Nephron (organoid): Measurements from ENCODE around the gene SLC12A8.

ENCODE experiments used
- H3K27ac Mint-ChIP-seq, 3 experiments: 2 replicates each; pipeline ENCODE4 v1.8.0; 2020; ENCODE audit warnings: mixed read lengths in 3 of 3, mild to moderate bottlenecking in 2 of 3, moderate library complexity in 1 of 3
- H3K27me3 Mint-ChIP-seq: 2 replicates; pipeline ENCODE4 v1.8.0; 2021; ENCODE audit warnings: low read depth, mild to moderate bottlenecking, moderate library complexity, mixed read lengths
- H3K36me3 Mint-ChIP-seq: 2 replicates; pipeline ENCODE4 v1.8.0; 2020; ENCODE audit warnings: low read depth, mixed read lengths
- H3K4me1 Mint-ChIP-seq: 2 replicates; pipeline ENCODE4 v1.8.0; 2020; ENCODE audit warnings: mixed read lengths
- H3K4me3 Mint-ChIP-seq, 3 experiments: 2 replicates each; pipeline ENCODE4 v1.8.0; 2020; ENCODE audit warnings: mild to moderate bottlenecking in 3 of 3, mixed read lengths in 3 of 3, moderate library complexity in 2 of 3
- H3K9me3 Mint-ChIP-seq: 2 replicates; pipeline ENCODE4 v1.8.0; 2020; ENCODE audit warnings: mixed read lengths
- TF ChIP-seq, protein P1 (sequence below), 3 experiments: fragments of 200-600 bp; sonication (generic); IDR thresholded peaks; one replicate each; pipeline ENCODE4 v1.5.0; 2021; ENCODE audit warnings: antibody characterized with exemption in 3 of 3; ENCODE audit not compliant: unreplicated experiment in 3 of 3

The SLC12A8 gene, protein sequence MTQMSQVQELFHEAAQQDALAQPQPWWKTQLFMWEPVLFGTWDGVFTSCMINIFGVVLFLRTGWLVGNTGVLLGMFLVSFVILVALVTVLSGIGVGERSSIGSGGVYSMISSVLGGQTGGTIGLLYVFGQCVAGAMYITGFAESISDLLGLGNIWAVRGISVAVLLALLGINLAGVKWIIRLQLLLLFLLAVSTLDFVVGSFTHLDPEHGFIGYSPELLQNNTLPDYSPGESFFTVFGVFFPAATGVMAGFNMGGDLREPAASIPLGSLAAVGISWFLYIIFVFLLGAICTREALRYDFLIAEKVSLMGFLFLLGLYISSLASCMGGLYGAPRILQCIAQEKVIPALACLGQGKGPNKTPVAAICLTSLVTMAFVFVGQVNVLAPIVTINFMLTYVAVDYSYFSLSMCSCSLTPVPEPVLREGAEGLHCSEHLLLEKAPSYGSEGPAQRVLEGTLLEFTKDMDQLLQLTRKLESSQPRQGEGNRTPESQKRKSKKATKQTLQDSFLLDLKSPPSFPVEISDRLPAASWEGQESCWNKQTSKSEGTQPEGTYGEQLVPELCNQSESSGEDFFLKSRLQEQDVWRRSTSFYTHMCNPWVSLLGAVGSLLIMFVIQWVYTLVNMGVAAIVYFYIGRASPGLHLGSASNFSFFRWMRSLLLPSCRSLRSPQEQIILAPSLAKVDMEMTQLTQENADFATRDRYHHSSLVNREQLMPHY

GRCh38 chr3:125212509-125213363, at the start of gene SLC12A8:
SLC12A8 (minus strand) TSS chr3:125212748; CDS start chr3:125211349, 1,399 bp downstream.
- Mint-ChIP-seq H3K27me3 (peaks cover 55% of the 10 kb centered on the region), H3K27ac (peak within 1 kb of the TSS; percentile 22 to 71 (median 43))

DNA sequence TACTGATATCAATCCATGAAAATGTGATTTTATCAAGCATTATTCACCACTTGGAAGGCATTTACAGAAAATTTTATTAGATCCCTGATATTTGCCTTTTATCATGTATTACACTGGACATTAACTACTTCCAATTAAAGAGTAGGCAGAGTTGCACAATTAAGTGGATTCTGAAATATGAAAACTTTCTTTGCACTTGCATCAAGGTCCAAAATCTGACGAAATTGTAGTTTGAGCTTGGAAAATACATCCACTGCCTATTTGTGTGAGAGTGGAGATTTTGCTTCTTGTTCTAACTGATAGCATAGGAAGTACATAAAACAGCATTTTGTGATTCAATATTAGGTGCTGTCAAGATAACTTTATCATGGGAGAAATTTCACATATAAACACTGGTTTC, 49.6 kb upstream of the SLC12A8 start:
- Mint-ChIP-seq H3K36me3 (peaks cover 64% of the 10 kb centered on the region), H3K9me3 (peaks cover 24% of the 10 kb centered on the region), H3K27me3 (no peaks in the 10 kb centered on the region), H3K4me3 (no peak overlapping the region), H3K27ac (no peak overlapping the region), H3K4me1 (no peaks in the 10 kb centered on the region)
- TF ChIP-seq, protein P1, sequence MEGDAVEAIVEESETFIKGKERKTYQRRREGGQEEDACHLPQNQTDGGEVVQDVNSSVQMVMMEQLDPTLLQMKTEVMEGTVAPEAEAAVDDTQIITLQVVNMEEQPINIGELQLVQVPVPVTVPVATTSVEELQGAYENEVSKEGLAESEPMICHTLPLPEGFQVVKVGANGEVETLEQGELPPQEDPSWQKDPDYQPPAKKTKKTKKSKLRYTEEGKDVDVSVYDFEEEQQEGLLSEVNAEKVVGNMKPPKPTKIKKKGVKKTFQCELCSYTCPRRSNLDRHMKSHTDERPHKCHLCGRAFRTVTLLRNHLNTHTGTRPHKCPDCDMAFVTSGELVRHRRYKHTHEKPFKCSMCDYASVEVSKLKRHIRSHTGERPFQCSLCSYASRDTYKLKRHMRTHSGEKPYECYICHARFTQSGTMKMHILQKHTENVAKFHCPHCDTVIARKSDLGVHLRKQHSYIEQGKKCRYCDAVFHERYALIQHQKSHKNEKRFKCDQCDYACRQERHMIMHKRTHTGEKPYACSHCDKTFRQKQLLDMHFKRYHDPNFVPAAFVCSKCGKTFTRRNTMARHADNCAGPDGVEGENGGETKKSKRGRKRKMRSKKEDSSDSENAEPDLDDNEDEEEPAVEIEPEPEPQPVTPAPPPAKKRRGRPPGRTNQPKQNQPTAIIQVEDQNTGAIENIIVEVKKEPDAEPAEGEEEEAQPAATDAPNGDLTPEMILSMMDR (IDR thresholded peaks at IDR 0.05; ENCODE audit: unreplicated experiment in 3 of 3): no peak

More at GRCh38 chr3:125212509-125213363, at the start of gene SLC12A8:
- Mint-ChIP-seq H3K9me3 (no peaks in the 10 kb centered on the region), H3K4me3 (peak within 1 kb of the TSS; percentile 78 to 83 (median 81)), H3K36me3 (no peaks in the 10 kb centered on the region), H3K4me1 (peaks cover 6% of the 10 kb centered on the region)
- TF ChIP-seq, protein P1 (IDR thresholded peaks at IDR 0.05; ENCODE audit: unreplicated experiment in 3 of 3): no peak

- Mint-ChIP-seq H3K4me3 (no peak overlapping the region), H3K4me1 (no peaks in the 10 kb centered on the region), H3K27ac (peak overlapping the region in 1 of 3 experiments; percentile 19), H3K27me3 (no peaks in the 10 kb centered on the region), H3K9me3 (peaks cover 23% of the 10 kb centered on the region), H3K36me3 (peaks cover 61% of the 10 kb centered on the region)
- TF ChIP-seq, protein P1 (IDR thresholded peaks at IDR 0.05; ENCODE audit: unreplicated experiment in 3 of 3): no peak
Observed at GRCh38 chr3:125261031-125261430, 48.5 kb upstream of the SLC12A8 start.

GRCh38 chr3:125260158-125260557, 47.6 kb upstream of the SLC12A8 start:
- Mint-ChIP-seq H3K9me3 (peaks cover 19% of the 10 kb centered on the region), H3K4me1 (no peaks in the 10 kb centered on the region), H3K4me3 (no peak overlapping the region), H3K27ac (no peak overlapping the region), H3K27me3 (no peaks in the 10 kb centered on the region), H3K36me3 (peaks cover 59% of the 10 kb centered on the region)
- TF ChIP-seq, protein P1 (IDR thresholded peaks at IDR 0.05; ENCODE audit: unreplicated experiment in 3 of 3): no peak

GRCh38 chr3:125257536-125257935, 45.0 kb upstream of the SLC12A8 start:
- peaks cover 19% of the 10 kb centered on the region for H3K9me3 Mint-ChIP-seq
- TF ChIP-seq, protein P1 (IDR thresholded peaks at IDR 0.05; ENCODE audit: unreplicated experiment in 3 of 3): no peak
- H3K27me3 Mint-ChIP-seq: no peaks in the 10 kb centered on the region
- no peak overlapping the region for H3K27ac Mint-ChIP-seq
- no peak overlapping the region for H3K4me3 Mint-ChIP-seq
- no peaks in the 10 kb centered on the region for H3K4me1 Mint-ChIP-seq
- H3K36me3 Mint-ChIP-seq: peaks cover 65% of the 10 kb centered on the region
